Stimulated activated effector memory CD8-positive, alpha-beta T cell treated with anti-CD3 and anti-CD28 coated beads, Interleukin-12 subunit alpha, Interleukin-12 subunit beta, amount 100 ng/mL, for 72 hours (primary cell): ENCODE results near the gene TMCO2.

Experiments
- ATAC-seq: fragments of 150-1000 bp; cut with Tn5 transposase; 2 replicates; pipeline ENCODE4 v1.10.0; 2021
- DNase-seq, 2 donors: peaks; one replicate each; pipeline ENCODE4 v3.0.0; 2021 to 2022; ENCODE audit warnings: low spot score in 2 of 2
- H3K27ac Mint-ChIP-seq: one replicate; pipeline ENCODE4 v1.8.0; 2022; ENCODE audit warnings: mild to moderate bottlenecking, mixed read lengths
- H3K36me3 Mint-ChIP-seq: one replicate; pipeline ENCODE4 v1.8.0; 2022; ENCODE audit warnings: mild to moderate bottlenecking, mixed read lengths
- H3K4me1 Mint-ChIP-seq: one replicate; pipeline ENCODE4 v1.8.0; 2022; ENCODE audit warnings: mixed read lengths
- H3K4me3 Mint-ChIP-seq: one replicate; pipeline ENCODE4 v1.8.0; 2022; ENCODE audit warnings: mild to moderate bottlenecking, mixed read lengths
- H3K9me3 Mint-ChIP-seq: one replicate; pipeline ENCODE4 v1.8.0; 2022; ENCODE audit warnings: mixed read lengths

TMCO2 gene

DNA sequence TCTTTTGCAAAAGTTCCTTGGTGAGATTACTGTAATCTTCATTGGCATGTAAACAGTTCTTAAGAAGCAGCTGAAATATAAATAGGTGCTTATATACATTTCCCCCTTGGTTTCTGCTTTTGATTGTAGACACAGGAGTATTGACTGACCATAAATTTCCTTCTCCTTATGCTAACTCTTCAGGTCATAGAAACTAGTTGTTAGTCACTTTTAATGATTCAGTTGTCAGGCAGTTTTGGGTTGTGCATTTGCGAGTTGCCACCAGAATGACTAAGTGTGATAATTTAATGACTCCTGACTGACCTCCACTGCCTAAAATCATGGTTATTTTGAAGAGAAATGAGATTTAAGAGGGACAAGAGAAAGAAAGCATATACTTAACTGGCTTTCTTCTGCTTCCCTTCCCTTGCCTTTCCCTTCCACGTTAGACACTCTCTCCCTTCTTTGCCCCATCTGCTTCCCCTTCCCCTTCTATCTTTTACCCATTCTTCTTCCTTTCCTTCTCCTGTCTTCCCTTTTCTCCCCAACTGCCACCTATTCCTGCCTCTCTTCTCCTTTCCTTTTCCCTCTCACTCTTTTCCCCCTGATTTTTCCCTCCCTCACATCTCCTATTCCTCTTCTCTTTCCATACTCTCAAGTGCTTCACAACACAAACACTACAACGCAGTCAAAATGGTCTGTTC, 22.6 kb downstream of the TMCO2 start:
- no peaks in the 10 kb centered on the region for H3K9me3 Mint-ChIP-seq
- ATAC-seq (peak; percentile 97), DNase-seq (peak in 1 of 2 donors; percentile 54)
- peaks cover 39% of the 10 kb centered on the region for H3K4me1 Mint-ChIP-seq
- peak overlapping the region; percentile 93 for H3K27ac Mint-ChIP-seq
- peak overlapping the region; percentile 64 for H3K4me3 Mint-ChIP-seq
- H3K36me3 Mint-ChIP-seq, result peaks cover 92% of the 10 kb centered on the region

DNA sequence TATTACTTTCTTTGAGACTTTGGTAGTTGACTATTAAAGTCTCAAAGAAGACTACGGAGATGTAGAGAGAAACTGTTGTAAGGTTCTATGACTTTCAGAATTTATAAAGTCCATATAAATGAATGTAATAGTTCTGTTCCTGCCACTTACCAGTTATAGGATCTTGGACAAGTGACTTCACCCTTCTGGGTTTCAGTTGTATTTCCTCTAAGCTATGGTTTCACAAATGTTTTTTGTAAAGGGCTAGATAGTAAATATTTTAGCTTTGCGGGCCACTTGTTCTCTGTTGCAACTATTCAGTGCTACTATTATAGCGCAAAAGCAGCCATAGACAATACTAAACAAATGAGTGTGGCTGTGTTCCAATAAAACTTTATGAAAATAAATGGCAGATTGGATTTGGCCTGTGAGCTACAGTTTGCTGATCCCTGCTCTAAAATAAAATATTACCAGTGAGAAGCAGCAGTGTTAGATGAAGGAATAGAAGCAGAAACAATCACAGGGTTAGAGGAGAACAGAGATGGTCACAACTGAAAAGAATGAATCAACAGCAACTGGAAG, 25.0 kb downstream of the TMCO2 start:
- no peaks in the 10 kb centered on the region for H3K9me3 Mint-ChIP-seq
- H3K36me3 Mint-ChIP-seq, result peaks cover 94% of the 10 kb centered on the region
- peak overlapping the region; percentile 93 for H3K27ac Mint-ChIP-seq
- H3K4me3 Mint-ChIP-seq, result peak overlapping the region; percentile 26
- DNase-seq (no peak), ATAC-seq (no peak)
- H3K4me1 Mint-ChIP-seq, result peaks cover 39% of the 10 kb centered on the region

- no peak for DNase-seq
- Mint-ChIP-seq H3K36me3 (peaks cover 94% of the 10 kb centered on the region), H3K27ac (no peak overlapping the region), H3K4me1 (peaks cover 39% of the 10 kb centered on the region), H3K4me3 (no peak overlapping the region), H3K9me3 (no peaks in the 10 kb centered on the region)
- no peak for ATAC-seq
These were observed 25.9 kb downstream of the TMCO2 start for GRCh38 chr1:40273547-40274166.

DNA sequence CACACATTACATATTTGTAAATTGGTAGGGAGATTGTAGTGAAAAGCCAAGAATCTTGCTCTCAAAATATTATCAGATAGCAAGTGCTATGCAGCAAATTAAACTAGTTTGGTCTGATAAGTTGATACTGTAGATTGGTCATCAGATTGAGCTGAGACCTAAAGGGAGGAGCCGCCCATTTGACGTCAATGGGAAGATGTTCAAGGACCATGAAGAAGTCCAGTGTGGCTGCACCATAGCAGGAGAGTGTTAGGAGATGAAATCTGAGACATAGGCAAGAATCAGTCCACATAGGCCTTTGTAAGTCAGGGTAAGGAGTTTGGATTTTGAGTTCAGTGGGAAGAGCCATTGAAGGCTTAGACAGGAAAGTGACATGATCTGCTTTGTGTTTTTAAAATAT, 26.6 kb downstream of the TMCO2 start:
- Mint-ChIP-seq H3K4me3 (no peak overlapping the region), H3K36me3 (peaks cover 93% of the 10 kb centered on the region)
- no peak for ATAC-seq

DNA sequence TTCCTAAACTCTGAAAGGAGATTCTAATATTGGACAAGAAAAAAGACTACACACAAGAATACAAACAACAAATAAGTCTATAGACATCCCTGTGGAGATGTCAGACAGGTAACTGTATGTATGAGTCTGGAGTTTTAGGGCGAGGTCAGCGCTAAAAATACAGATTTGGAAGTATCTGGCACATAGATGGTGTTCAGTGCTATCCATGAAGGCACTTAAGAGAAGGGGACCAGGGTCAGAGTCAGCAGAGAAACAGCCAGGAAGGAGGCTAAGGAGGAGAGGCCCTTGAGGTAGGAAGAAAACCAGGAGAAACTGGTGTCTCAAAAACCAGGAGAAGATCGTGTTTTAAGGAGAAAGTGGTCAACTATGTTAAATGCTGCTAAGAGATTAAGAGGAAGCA, 28.4 kb downstream of the TMCO2 start:
- H3K36me3 Mint-ChIP-seq, result peaks cover 93% of the 10 kb centered on the region
- H3K9me3 Mint-ChIP-seq, result no peaks in the 10 kb centered on the region

More for the DNA sequence above, 26.6 kb downstream of the TMCO2 start:
- no peak overlapping the region for H3K27ac Mint-ChIP-seq
- no peaks in the 10 kb centered on the region for H3K9me3 Mint-ChIP-seq
- peaks cover 39% of the 10 kb centered on the region for H3K4me1 Mint-ChIP-seq
- no peak for DNase-seq

DNA sequence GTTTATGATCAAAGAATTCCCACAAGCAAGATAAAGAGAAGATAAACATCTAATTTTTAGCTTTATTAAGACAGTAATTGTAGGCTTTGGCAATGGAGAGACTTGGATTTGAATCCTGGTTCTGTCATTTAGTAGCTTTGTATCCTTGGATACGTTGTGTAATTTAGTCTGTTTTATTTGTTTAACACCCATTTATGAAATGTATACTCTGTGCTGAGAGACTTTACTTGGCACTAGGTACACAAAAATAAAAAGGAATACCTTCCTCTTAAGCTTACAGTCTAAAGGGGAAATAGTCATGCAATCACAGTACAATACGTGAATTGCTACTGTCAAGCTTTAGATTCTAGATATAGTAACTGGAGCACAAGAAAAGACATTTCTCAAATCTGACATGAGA, 34.1 kb downstream of the TMCO2 start:
- Mint-ChIP-seq H3K27ac (peak overlapping the region; percentile 9), H3K36me3 (peaks cover 97% of the 10 kb centered on the region), H3K4me1 (no peaks in the 10 kb centered on the region), H3K9me3 (no peaks in the 10 kb centered on the region), H3K4me3 (no peak overlapping the region)
- no peak for DNase-seq
- no peak for ATAC-seq

More for the DNA sequence above, 28.4 kb downstream of the TMCO2 start:
- H3K27ac Mint-ChIP-seq, result no peak overlapping the region
- H3K4me1 Mint-ChIP-seq, result peaks cover 25% of the 10 kb centered on the region
- ATAC-seq (no peak), DNase-seq (no peak)
- no peak overlapping the region for H3K4me3 Mint-ChIP-seq

DNA sequence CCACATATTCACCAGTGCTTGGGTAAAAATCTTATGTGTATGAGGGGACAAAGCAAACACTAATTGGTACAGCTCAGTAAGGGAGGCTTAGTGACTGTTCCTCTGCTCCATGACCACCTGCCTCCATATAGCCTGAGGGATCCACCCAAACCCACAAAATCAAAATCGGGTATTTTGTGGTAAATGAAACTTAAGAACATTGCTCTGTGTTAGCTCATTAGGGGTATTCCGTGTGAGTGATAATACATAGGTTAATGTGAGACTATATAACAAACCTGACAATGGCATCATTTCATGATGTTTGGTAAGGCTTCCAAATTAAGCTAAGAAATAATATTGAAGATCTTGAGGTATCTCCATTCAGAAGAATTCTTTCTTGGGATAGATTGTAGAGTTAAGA, 43.6 kb downstream of the TMCO2 start:
- no peak for ATAC-seq
- Mint-ChIP-seq H3K4me1 (no peaks in the 10 kb centered on the region), H3K36me3 (peaks cover 86% of the 10 kb centered on the region), H3K27ac (peak overlapping the region; percentile 57), H3K9me3 (no peaks in the 10 kb centered on the region), H3K4me3 (no peak overlapping the region)
- DNase-seq, result no peak

GRCh38 chr1:40299366-40300248, 51.9 kb downstream of the TMCO2 start:
- H3K27ac Mint-ChIP-seq, result no peak overlapping the region
- ATAC-seq, result no peak

GRCh38 chr1:40300249-40300567, 52.5 kb downstream of the TMCO2 start:
- Mint-ChIP-seq H3K36me3 (peaks cover 4% of the 10 kb centered on the region), H3K4me3 (no peak overlapping the region), H3K27ac (no peak overlapping the region), H3K9me3 (no peaks in the 10 kb centered on the region), H3K4me1 (no peaks in the 10 kb centered on the region)
- DNase-seq (no peak), ATAC-seq (no peak)

More at GRCh38 chr1:40299366-40300248, 51.9 kb downstream of the TMCO2 start:
- peaks cover 7% of the 10 kb centered on the region for H3K36me3 Mint-ChIP-seq
- no peak overlapping the region for H3K4me3 Mint-ChIP-seq
- no peak for DNase-seq
- no peaks in the 10 kb centered on the region for H3K9me3 Mint-ChIP-seq
- no peaks in the 10 kb centered on the region for H3K4me1 Mint-ChIP-seq

- Mint-ChIP-seq H3K9me3 (no peaks in the 10 kb centered on the region), H3K36me3 (no peaks in the 10 kb centered on the region), H3K27ac (no peak overlapping the region), H3K4me1 (no peaks in the 10 kb centered on the region), H3K4me3 (no peak overlapping the region)
- no peak for ATAC-seq
- DNase-seq, result no peak
These were observed 52.9 kb downstream of the TMCO2 start for GRCh38 chr1:40300651-40301050.

GRCh38 chr1:40301066-40301465, 53.3 kb downstream of the TMCO2 start:
- Mint-ChIP-seq H3K4me3 (no peak overlapping the region), H3K9me3 (no peaks in the 10 kb centered on the region), H3K27ac (no peak overlapping the region), H3K4me1 (no peaks in the 10 kb centered on the region), H3K36me3 (no peaks in the 10 kb centered on the region)
- no peak for ATAC-seq
- DNase-seq, result no peak
